NCI-H526 (cell line): Measurements from ENCODE around the gene B3GNT8.
"Not testable (repeated sequence)": the region's sequence is repeated elsewhere in the genome, so short reads cannot be mapped to it uniquely, and the experiment has no call there.

Experiments used
- DNase-seq, 2 experiments: peaks; one replicate each; lab custom pipeline; 2025; lab: John Stamatoyannopoulos, UW

B3GNT8 gene

DNA sequence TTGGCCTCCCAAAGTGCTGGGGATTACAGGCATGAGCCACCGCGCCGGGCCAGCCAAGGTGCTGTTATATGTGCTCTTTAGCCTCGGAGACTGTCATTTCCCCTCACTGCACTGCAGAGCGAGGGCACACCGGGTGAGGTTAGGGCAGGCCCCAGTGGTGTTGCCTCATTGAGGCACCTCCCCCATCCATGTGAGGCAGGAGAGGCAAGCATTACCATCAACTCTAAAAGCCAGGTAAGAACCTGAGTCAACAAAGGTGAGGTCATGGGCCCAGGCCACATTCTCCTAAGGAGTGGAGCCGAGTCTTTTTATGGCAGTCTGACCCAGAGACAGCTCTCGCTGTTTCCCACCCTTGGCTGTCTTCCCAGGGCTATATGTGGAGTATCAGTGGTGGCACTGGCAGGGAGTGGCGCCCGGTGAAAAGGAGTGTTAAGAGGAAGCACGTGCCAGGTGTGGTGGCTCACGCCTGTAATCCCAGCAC is 10.9 kb downstream of the B3GNT8 start:
- DNase-seq = no peak

DNA sequence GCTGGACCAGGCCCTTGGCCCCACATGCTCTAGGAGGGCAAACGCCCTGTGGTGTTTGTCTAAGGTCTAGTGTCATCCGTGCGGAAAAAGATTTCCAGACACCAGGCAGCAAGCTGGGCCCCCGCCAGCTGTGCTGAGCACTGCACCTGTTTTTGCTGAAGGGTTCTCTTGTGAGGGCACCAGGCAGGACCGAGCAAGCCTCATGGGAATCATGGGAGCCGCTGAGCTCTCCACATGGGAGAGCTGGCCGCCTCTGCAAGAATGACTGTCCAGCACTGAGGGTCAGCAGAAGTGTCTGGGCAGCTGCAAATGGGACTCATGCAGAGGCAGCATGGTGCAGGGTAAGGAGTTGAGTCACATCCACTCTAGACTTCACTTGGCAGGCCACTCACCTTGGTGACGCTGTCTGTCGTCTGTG is 12.0 kb downstream of the B3GNT8 start:
- no peak for DNase-seq

DNA sequence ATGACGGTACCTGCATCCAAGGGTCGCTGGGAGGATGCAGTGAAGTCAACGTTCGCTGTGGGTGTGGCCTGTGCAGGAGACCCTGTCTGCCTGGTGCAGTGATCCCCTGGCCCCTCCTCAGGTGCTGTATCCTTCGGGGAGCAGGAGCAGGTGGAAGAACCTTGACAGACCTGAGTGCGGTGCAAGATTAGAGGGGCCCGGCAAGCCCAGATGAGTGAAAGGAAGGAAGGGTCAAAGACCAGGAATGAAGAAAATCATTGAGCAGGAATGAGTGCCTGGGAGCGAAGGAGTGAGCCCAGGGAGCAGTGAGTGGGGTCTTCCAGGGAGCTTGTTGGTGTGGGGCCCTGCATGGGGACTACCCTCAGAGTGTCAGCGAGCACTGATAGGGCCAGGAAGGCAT is 12.7 kb downstream of the B3GNT8 start:
- no peak for DNase-seq

DNA sequence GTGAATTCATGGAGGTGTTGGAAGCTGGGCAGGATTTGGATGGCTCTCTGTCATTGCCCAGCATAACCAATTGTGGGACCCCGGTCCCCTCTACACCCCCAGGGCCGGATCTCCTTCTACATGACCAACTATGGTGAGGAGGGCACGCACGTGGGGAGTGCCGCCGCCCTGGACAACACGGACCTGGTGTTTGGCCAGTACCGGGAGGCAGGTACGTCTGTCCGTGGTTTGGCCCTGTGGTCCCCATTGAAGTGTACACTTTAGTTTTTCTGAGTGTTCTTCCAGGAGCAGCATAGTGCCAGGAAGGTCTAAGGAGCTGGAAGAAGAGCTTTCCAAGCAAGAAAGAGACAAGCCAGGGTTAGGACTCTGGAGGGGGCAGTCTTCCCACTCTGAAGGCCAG is 13.2 kb downstream of the B3GNT8 start:
- no peak for DNase-seq

DNA sequence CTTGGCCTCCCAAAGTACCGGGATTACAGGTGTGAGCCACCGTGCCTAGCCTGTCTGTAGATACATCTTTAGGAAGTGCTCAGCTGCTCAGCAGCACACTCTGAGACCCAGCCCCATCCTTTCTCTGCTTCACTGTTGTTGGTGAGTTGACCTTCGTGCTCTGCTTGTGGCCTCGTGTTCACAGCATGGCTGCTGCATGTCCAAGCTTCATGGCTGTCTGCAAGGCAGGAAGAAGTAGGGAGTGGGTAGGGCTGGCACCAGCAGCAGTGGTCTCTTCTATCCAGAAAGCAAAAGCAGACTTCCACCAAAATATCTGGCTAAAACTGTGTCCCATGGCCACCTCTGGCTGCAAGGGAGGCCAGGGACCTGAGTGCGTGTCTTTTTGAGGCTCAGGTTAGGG is 14.2 kb downstream of the B3GNT8 start:
- DNase-seq = no peak

DNA sequence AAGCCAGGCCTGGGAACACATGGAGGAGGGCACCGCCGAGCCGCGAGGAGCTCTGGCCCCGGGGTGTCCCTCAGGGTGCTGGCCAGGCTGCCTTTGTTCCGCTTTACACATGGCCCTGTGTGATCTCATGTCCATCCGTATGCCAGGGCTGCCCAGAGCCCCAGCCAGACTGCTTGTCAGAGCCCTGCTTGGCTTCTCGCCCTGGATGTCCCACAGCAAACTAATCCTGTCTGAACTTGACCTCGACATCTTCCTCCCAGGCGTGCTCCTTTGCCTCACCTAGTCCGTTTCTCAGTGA is 15.3 kb downstream of the B3GNT8 start:
- no peak for DNase-seq

GRCh38 chr19:41411100-41411967 is 15.8 kb downstream of the B3GNT8 start:
- no peak for DNase-seq

- no peak for DNase-seq
Observed at GRCh38 chr19:41410336-41411054, 16.7 kb downstream of the B3GNT8 start.

DNA sequence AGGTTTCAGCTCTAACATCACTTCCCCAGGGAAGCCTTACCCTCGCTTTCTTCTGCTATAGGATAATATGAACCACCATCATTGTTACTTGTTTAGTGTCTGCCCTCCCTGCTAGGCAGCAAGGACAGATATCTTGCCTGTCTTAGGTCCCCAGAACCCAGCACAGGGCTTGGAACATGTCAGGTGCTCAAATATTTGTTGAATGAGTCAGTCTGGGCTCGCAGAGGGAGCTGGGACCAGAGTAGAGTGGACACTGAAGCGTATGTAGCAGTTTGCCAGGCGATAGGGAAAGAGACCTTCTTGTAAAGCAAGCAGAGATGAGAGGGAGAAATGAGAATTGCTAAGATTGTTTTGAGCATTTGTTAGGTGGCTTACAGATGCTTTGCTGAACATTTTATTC is 17.9 kb downstream of the B3GNT8 start:
- DNase-seq = no peak

DNA sequence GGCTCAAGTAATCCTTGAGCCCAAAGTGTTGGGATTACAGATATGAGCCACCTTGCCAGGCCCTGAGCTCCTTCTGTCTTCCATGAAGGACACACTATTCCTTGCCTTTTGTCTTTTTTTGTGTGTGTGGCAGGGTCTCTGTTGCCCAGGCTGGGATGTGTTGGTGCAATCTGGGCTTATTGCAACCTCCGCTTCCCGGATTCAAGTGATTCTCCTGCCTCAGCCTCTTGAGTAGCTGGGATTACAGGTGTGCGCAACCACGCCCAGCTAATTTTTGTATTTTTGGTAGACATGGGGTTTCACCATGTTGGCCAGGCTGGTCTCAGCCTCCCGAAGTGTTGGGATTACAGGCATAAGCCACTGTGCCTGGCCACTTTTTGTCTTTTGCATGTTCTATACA is 18.3 kb downstream of the B3GNT8 start:
- not testable (repeated sequence) for DNase-seq

GRCh38 chr19:41408256-41408655 is 18.9 kb downstream of the B3GNT8 start:
- no peak for DNase-seq

- peak in 1 of 2 experiments; percentile 22 for DNase-seq
Observed at GRCh38 chr19:41407271-41407670, 19.9 kb downstream of the B3GNT8 start.

GRCh38 chr19:41405776-41406175 is 21.4 kb downstream of the B3GNT8 start:
- no peak for DNase-seq

- no peak for DNase-seq
Observed at GRCh38 chr19:41403181-41403970, 23.8 kb downstream of the B3GNT8 start.

GRCh38 chr19:41402010-41402409 is 25.2 kb downstream of the B3GNT8 start:
- DNase-seq = no peak

- DNase-seq = no peak
Observed at GRCh38 chr19:41401483-41401882, 25.7 kb downstream of the B3GNT8 start.

- DNase-seq = no peak
Observed at GRCh38 chr19:41399525-41399924, 27.6 kb downstream of the B3GNT8 start.

DNA sequence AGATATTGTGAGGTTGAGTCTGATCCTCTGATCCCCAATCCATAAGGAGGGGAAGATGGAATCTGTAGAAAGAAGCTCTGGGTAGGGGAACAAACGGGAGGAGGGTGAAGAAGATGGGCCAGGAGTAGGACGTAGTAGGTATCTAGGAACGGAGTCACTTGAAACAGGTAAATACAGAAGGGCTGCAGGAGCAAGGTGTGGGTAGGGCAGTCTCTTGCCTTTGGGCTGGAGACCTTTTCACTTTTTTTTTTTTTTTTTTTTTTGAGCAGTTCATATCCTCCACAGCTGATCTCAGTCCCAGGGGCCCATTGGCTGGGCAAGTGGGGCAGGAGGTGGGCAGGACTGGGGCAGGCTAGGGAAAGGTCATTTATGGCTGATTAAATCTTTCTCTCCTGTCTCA is 28.1 kb downstream of the B3GNT8 start:
- DNase-seq = no peak

DNA sequence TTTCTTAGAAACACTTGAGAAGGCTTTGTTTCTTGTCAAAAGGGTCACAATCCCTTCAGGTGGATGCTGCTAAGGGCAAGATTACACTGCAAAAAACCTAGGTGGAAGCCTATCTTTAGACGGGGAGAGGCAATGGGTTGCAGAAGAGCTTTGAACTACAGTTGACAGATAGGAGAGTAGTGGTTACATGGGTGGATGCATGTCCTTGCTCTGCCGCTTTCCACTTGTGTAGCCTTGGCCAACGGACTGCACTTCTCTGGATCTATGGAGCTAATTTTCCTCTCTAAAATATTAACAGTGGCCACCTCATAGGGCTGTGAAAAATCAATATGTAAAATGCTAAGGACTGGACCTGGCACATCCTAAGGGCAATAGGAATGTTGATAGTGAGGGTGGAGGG is 28.6 kb downstream of the B3GNT8 start:
- no peak for DNase-seq

DNA sequence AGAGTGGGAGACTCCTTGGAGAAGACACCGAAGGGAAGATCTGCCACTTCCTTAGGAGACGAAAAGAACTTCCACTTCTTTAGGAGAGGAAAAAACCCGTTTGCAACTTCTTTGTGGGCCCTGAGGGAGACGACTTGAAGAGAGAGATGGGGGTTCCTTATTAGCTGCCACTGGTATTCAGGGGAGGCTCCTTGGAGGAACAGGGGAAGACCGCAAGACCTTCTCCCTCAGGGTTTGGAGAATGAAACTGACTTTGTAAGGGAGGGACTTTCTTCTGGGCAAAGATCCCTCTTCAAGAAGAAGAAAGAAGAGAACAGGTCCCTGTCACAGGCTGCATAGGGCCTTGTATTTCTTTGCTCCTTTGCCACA is 29.1 kb downstream of the B3GNT8 start:
- peak in 1 of 2 experiments; percentile 26 for DNase-seq

DNA sequence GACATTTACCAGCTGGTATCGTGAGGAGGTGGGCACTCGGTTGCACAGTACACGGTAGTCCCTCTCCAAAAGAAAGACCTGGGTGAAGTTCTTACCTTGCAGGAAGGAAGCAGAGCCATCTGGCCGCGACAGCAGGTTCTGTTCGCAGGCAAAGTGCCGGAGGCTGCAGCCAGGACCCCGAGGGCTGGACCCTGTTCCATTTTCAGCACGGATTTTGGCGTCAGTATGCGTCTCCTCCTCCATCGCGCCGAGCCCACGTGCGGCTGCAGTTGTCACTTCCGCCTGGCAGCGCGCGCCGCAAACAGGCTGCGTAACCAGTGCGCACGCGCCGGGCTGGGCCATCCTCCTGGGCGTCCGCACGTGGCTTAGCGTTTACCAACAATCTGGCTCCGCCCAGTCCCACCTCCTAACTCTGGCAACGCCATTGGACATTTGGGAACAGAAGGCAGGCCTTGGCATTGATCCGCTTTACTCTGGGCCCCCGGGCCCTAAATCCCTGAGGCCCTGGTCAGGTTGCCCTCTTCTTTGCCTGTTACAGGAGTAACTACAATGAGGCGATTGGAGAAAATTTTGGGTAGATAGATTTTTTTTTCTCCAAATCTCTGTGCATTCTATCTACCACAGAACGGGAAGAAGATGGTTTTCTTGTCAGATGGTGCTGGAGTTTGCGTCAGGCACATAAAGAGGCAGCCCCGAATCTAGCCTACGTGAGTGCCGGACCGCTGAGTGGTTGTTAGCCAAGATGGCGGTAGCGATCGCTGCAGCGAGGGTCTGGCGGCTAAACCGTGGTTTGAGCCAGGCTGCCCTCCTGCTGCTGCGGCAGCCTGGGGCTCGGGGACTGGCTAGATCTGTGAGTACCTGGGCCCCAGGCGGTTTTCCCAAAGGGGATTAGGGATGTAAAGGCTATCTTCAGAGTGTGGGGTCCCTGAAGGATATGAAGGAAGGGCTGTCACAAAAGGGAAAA is 29.8 kb downstream of the B3GNT8 start, which contains the start of the genes BCKDHA and EXOSC5:
Gene BCKDHA, plus strand, starts transcription at position 733 of the 964 bp plus-strand sequence. Its CDS starts 10 bp downstream, at position 743.
Gene EXOSC5, minus strand, starts transcription at position 274 of the 964 bp plus-strand sequence. Its CDS starts 31 bp downstream, at position 243.
- DNase-seq = peak; percentile 99 to 100
